HG03196 (cell line): Measurements from ENCODE around the gene MEFV.
"Not testable (repeated sequence)": the region's sequence is repeated elsewhere in the genome, so short reads cannot be mapped to it uniquely, and the experiment has no call there.

Source experiments
- ATAC-seq: cut with Tn5 transposase; IDR thresholded peaks from one replicate; pipeline ENCODE4 v1.9.1; 2021; ENCODE audit not compliant: unreplicated experiment

Gene MEFV

GRCh38 chr16:3256146-3256865, at the start of gene MEFV:
TSS of gene MEFV (minus strand) at chr16:3256633. CDS start at chr16:3256587, 46 bp downstream.
- ATAC-seq = no peak

DNA sequence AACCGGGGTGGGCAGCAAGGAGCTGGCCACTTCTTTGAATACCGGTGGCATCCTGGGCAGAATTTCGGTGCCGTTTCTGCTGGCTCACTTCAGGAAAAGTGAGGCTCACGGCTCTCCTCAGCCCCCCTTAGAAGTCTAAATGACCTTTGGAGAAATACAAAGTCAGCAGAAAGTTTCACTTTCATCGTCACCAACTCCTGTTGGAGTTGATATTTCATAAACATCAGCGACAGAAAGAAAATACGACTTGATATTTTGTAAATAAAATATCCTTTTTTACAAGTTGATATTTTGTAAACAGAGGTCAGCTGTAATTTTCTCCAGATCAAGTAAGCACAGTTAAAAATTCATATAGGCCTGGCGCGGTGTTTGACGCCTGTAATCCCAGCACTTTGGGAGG, 49.6 kb upstream of the MEFV start:
- no peak for ATAC-seq

DNA sequence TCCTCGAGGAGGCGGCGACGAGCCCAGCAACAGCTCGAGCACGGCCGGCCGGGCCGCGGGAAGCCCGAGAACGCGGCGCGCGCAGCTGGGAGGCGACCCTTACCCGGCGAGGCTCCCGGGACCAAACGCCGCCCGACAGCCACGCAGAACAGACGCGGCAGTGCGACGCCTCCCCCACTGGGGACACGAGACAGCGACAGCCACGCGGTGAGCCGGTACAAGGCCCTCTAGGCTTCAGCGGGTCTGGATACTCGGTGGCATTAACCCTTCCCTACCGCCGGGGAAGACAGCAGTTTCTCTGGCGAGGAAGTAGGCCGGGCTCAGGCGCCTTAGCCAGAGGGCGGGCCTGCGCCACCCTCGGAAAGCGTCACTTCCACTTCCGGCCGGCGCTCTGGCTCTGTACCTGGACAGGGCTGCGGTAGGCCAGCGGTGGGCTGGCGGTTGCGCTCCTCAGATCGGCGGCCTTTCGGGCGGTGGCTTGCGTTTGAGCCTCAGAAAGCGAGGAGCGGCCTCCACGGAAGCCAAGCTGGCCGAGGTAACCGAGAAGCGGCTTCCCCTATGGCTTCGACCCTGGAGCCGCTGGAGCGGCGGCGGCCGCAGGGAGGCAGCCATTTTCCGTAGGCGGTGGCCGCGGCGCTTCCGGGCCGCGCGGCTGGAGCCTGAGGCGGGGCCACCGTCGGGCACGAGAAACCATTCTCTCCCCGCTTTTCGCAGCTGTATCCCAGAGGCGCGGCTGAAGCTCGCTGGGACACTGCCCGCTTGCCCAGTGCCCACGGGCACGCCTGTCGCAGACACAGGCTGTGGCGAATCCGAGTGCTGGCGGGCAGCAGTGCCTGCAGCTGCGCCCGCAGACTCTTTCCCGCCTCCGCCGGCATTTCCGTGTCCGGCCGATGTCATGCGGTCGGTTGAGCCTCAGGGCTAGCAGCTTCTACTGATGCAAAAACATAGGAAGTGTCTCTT, 49.0 kb upstream of the MEFV start, which contains the start of the genes TIGD7 and ZNF75A:
Gene TIGD7, minus strand, starts transcription at position 322 of the 960 bp plus-strand sequence. CDS start 4,816 bp downstream, outside the sequence.
Gene ZNF75A, plus strand, starts transcription at position 389 of the 960 bp plus-strand sequence. CDS start 2,932 bp downstream, outside the sequence.
- peak; percentile 91 for ATAC-seq

DNA sequence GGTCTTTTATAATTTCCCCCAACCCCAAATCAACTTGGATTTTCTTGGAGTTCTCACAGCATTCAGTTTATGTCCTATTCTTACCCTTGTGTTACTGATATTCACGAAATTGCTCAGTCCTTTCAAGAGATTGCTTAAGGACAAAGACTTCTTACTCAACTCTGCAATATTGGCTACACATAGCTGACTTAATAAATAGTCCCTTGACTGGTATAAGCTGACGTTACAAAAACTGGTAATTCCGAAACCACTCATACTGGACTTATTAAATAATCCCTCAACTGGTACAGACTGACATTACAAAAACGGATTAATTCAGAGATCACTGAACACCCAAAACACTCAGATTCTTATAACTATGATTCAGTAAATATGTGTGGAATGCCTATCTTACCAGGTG, 47.9 kb upstream of the MEFV start:
- ATAC-seq = no peak

DNA sequence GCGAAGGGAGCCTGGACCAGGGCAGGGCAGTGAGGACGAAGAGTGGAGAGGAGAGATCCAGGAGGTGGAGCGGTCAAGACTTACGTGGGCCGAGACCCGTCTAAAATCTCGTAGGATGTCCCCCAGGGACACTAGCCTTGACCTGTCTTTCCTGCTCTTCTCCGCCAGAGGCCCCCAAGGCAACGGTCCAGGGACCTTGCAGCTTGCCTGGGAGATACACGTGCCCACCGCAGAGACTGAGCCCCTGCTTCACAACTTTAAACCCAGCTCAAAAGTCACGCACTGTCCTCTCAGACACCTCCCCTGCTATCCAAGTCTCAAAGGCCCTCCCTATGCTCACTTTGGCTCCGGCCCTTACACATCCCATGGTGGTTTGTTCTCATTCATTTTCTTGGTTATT, 39.4 kb upstream of the MEFV start:
- ATAC-seq = no peak

DNA sequence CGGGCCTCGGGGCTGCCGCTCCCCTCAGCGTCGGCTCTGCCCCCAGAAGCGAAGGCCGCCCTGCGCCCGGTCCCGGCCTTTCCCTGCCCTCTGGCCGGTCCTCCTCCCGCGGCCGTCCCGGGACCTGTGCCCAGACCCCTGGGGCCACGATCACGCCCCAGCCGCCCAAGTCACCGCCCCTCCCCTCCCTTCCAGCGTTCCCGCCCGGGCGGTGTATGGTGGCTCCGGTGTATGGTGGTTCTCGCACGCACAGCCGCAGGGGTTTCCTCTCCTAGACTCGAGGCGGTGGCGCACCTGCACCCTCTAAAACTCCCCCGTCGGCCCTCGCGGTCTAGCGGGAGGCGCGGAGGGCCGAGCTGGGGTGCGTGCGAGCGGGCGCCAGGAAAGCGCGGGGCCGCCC, 38.8 kb upstream of the MEFV start:
- ATAC-seq = no peak

GRCh38 chr16:3292604-3293003, 36.2 kb upstream of the MEFV start:
- no peak for ATAC-seq

GRCh38 chr16:3289998-3290673, 33.7 kb upstream of the MEFV start:
- ATAC-seq = no peak

DNA sequence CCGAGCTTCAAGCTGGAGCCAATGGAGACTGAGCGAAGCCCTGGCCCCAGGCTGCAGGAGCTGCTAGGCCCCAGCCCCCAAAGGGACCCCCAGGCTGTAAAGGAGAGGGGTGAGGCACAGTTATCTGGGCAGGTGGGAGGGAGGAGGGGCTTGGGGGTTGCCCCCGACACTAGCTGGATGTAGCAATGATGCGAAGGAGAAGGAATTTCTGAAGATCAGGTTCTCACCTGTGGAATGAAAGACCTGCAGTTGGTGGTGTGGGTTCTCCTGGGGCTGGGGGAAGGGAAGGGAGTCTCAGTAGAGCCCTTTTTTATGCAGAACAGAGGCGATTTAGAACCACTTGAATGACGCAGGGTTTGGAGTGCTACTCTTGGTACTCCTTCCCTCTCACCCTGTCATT, 28.7 kb upstream of the MEFV start:
- no peak for ATAC-seq

GRCh38 chr16:3283543-3284447, 27.4 kb upstream of the MEFV start:
- ATAC-seq = no peak

DNA sequence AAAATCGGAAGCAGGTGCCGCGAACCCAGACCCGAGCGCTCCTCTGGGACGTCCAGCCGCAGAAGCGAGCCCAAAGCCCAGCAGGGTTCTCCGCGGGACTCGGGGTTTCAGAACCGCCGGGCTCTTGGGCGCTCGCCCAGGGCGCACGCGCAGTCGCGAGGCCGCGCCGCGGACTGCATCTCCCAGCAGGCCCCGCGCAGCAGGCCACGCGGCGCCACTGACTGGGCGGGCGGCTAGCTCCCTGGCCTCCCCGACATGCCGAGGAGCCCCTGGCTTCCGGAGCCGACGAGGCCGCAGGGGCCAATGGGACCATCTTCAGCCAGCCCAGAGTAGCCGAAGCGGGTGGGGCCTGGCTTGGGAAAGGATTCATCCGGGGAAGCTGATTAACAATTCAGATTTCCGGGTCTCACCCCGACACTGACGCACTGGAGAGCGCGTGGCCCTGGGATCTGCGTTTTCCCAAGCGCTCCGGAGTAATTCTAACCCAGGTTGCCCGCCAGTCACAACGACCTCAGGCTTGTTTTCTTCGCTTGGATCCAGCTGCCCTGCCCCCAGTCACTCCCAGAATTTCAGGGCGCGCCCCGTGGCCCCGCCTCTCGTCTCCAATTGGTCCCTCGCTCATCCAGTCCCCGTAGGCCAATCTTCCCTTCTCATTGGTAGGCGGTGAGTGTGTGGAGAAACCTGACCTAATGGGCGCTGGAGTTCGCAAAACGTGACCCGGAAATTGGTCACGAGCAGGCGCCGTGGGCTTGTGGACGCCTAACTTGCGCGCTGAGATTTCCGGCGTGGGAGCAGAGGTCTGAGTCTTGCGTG, 26.5 kb upstream of the MEFV start, which contains the start of gene ZNF263:
Gene ZNF263, plus strand, starts transcription at position 762 of the 813 bp plus-strand sequence. CDS start 328 bp downstream, outside the sequence.
- ATAC-seq = peak; percentile 86

GRCh38 chr16:3282103-3282729, 25.8 kb upstream of the MEFV start:
- peak; percentile 20 for ATAC-seq

DNA sequence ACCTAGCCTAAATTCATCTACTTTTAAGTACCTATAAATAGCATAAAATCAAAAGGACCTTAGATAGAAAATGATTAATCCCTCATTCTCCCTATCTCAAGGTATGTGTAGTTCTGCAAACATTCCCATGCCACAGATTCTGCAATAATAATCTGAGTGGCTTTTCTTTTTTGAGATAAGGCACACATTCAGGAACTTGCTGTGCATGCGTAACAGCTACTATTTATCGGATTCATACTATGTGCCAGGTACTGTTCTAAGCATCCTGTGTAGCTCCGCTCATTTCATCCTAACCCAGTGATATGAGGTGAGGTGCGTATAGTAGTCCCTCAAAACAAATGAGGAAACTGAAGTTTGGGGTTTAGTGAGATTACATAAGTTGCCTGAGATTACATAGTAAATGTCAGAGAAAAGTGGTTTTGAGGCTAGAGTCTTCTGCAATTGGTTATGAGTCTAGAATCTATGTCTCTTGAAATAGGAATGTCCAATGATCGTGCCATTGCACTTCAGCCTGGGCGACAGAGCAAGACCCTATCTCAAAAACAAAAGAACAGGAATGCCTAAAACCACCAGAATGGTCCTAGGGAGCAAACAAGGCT, 24.9 kb upstream of the MEFV start:
- ATAC-seq = no peak

GRCh38 chr16:3276679-3277078, 20.2 kb upstream of the MEFV start:
- no peak for ATAC-seq

- no peak for ATAC-seq
These were observed 18.5 kb upstream of the MEFV start for GRCh38 chr16:3274947-3275346.

GRCh38 chr16:3274490-3274889, 18.1 kb upstream of the MEFV start:
- no peak for ATAC-seq

- not testable (repeated sequence) for ATAC-seq
These were observed 14.8 kb upstream of the MEFV start for GRCh38 chr16:3271281-3271680.

DNA sequence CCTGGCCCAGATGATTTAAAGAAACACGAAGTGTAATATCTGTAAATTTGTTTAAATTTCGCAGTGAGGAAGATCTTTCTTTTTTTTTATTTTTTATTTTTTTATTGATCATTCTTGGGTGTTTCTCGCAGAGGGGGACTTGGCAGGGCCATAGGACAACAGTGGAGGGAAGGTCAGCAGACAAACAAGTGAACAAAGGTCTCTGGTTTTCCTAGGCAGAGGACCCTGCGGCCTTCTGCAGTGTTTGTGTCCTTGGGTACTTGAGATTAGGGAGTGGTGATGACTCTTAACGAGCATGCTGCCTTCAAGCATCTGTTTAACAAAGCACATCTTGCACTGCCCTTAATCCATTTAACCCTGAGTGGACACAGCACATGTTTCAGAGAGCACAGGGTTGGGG, 14.3 kb upstream of the MEFV start:
- ATAC-seq = not testable (repeated sequence)
